GM23338 (cell line): Measurements from ENCODE around the gene DDRGK1. TPM values are rescaled to one million over a fixed set of nuclear protein-coding genes. Genes with fewer than 3 reads are reported as not detected.

Experiments used
- ATAC-seq: fragments of 200-7000 bp; cut with Tn5 transposase; 3 replicates; pipeline ENCODE4 v1.9.1; 2020
- DNase-seq: peaks from one replicate; pipeline ENCODE4 v3.0.0-alpha.2; 2015; ENCODE audit warnings: low spot score
- H2AFZ ChIP-seq: fragments of 200-600 bp; sonication (generic); 2 replicates; pipeline ENCODE4 v1.8.0; 2016; ENCODE audit warnings: antibody characterized with exemption, mild to moderate bottlenecking, moderate library complexity
- H3F3A ChIP-seq: fragments of 200-600 bp; sonication (generic); replicated peaks from 2 replicates; pipeline ENCODE4 v1.8.0; 2017; ENCODE audit warnings: antibody characterized with exemption, mixed run types, low read depth
- H3K27ac ChIP-seq: fragments of 200-600 bp; sonication (generic); 2 replicates; pipeline ENCODE4 v1.6.1; 2016; ENCODE audit warnings: low read depth
- H3K27me3 ChIP-seq: fragments of 200-600 bp; sonication (generic); 2 replicates; pipeline ENCODE4 v1.8.0; 2016; ENCODE audit warnings: mild to moderate bottlenecking, mixed run types, moderate library complexity; ENCODE audit not compliant: insufficient read depth
- H3K36me3 ChIP-seq: fragments of 200-600 bp; sonication (generic); 2 replicates; pipeline ENCODE4 v1.8.0; 2016; ENCODE audit warnings: mild to moderate bottlenecking; ENCODE audit not compliant: insufficient read depth
- H3K4me1 ChIP-seq: fragments of 200-600 bp; sonication (generic); 2 replicates; pipeline ENCODE4 v1.8.0; 2016; ENCODE audit warnings: mild to moderate bottlenecking, moderate library complexity; ENCODE audit not compliant: insufficient read depth
- H3K4me2 ChIP-seq: fragments of 200-600 bp; sonication (generic); 2 replicates; pipeline ENCODE4 v1.7.1; 2017; ENCODE audit warnings: mixed run types
- H3K4me3 ChIP-seq: fragments of 200-600 bp; sonication (generic); 2 replicates; pipeline ENCODE4 v1.6.1; 2016; ENCODE audit warnings: mixed run types
- H3K79me2 ChIP-seq: fragments of 200-600 bp; sonication (generic); replicated peaks from 2 replicates; pipeline ENCODE4 v1.8.0; 2017; ENCODE audit warnings: mild to moderate bottlenecking; ENCODE audit not compliant: insufficient read depth
- H3K9me2 ChIP-seq: fragments of 200-600 bp; sonication (generic); 2 replicates; pipeline ENCODE4 v1.8.0; 2017; ENCODE audit not compliant: insufficient read depth
- H4K20me1 ChIP-seq: fragments of 200-600 bp; sonication (generic); replicated peaks from 2 replicates; pipeline ENCODE4 v1.8.0; 2017; ENCODE audit warnings: mild to moderate bottlenecking; ENCODE audit not compliant: insufficient read depth
- H3K27ac Mint-ChIP-seq: 2 replicates; pipeline ENCODE4 v1.8.0; 2020; ENCODE audit warnings: inconsistent platforms, mild to moderate bottlenecking, moderate library complexity, mixed read lengths
- H3K27me3 Mint-ChIP-seq: 3 replicates; pipeline ENCODE4 v1.8.0; 2022; ENCODE audit warnings: low read depth, mild to moderate bottlenecking, moderate library complexity, mixed read lengths, inconsistent platforms; ENCODE audit not compliant: insufficient read depth, poor library complexity
- H3K36me3 Mint-ChIP-seq: 3 replicates; pipeline ENCODE4 v1.8.0; 2021; ENCODE audit warnings: low read depth, mild to moderate bottlenecking, inconsistent platforms, moderate library complexity, mixed read lengths
- H3K4me1 Mint-ChIP-seq: 3 replicates; pipeline ENCODE4 v1.8.0; 2020; ENCODE audit warnings: mild to moderate bottlenecking, inconsistent platforms, mixed read lengths
- H3K4me3 Mint-ChIP-seq: 3 replicates; pipeline ENCODE4 v1.8.0; 2021; ENCODE audit warnings: moderate library complexity, mild to moderate bottlenecking, inconsistent platforms, mixed read lengths
- H3K9me3 Mint-ChIP-seq: 3 replicates; pipeline ENCODE4 v1.8.0; 2020; ENCODE audit warnings: moderate library complexity, mild to moderate bottlenecking, inconsistent platforms, mixed read lengths
- CREB1 ChIP-seq: fragments of 250-450 bp; sonication (Bioruptor Pico); IDR thresholded peaks from 2 replicates; pipeline ENCODE4 v1.5.0; 2020; ENCODE audit warnings: low read depth, mild to moderate bottlenecking, moderate library complexity
- EZH2phosphoT487 ChIP-seq: fragments of 200-600 bp; sonication (generic); IDR thresholded peaks from one replicate; pipeline ENCODE4 v1.8.1; 2018; ENCODE audit warnings: antibody characterized with exemption; ENCODE audit not compliant: unreplicated experiment
- JUNB ChIP-seq: IDR thresholded peaks from one replicate; pipeline ENCODE4 v1.6.1; 2016; ENCODE audit warnings: antibody characterized with exemption; ENCODE audit not compliant: unreplicated experiment
- POLR2AphosphoS5 ChIP-seq: IDR thresholded peaks from 2 replicates; pipeline ENCODE4 v1.6.1; 2016; ENCODE audit warnings: antibody characterized with exemption, low read depth
- STAT1 ChIP-seq: IDR thresholded peaks from one replicate; pipeline ENCODE4 v1.6.1; 2016; ENCODE audit warnings: antibody characterized with exemption; ENCODE audit not compliant: unreplicated experiment
- ZNF331 ChIP-seq: fragments of 250-450 bp; sonication (Bioruptor Pico); IDR thresholded peaks from 2 replicates; pipeline ENCODE4 v1.5.0; 2020; ENCODE audit warnings: low read depth, mild to moderate bottlenecking, moderate library complexity
- ZNF462 ChIP-seq: fragments of 250-450 bp; sonication (Bioruptor Pico); IDR thresholded peaks from 2 replicates; pipeline ENCODE4 v1.5.0; 2020; ENCODE audit warnings: mild to moderate bottlenecking, moderate library complexity
- long read RNA-seq: library from polyadenylated mRNA; unstranded; transcript quantifications from one replicate; pipeline ENCODE4 v2.0.0, GENCODE V29; 2020; ENCODE audit not compliant: unreplicated experiment
- polyA plus RNA-seq: library from polyadenylated mRNA; unstranded; fragments of >200 nt; fragmentation: Nextera tagmentation; extraction: Ambion mirVana; gene quantifications from 2 replicates; pipeline ENCODE4 v1.2.1, GENCODE V29; 2016
- total RNA-seq: library from RNA; depleted of rRNA; stranded (reverse); fragments of >200 nt; shearing (Covaris generic); gene quantifications from 2 replicates; pipeline ENCODE4 v1.2.3, GENCODE V29; 2014; rRNA removed

DDRGK1 gene
- 34.8 and 44.0 TPM in 2 replicates for total RNA-seq
- 35.7 and 45.5 TPM in 2 replicates for polyA plus RNA-seq
- long read RNA-seq, transcript DDRGK1-201 (9 exons, 1,306 nt): major isoform, 68 of 91 reads
- long read RNA-seq, partial matches to known transcripts: 3 of 91 reads
- long read RNA-seq, other reads (novel, unspliced or antisense): 20 of 91 reads

- peaks cover 11% of the 10 kb centered on the region for H3K79me2 ChIP-seq
- H3K9me2 ChIP-seq: no peaks in the 10 kb centered on the region
- Mint-ChIP-seq H3K4me3 (peak within 1 kb of the TSS; percentile 97), H3K4me1 (peaks cover 5% of the 10 kb centered on the region; the same call in 1 of the 3 replicates), H3K36me3 (peaks cover 26% of the 10 kb centered on the region), H3K27me3 (peaks cover 22% of the 10 kb centered on the region), H3K27ac (peak within 1 kb of the TSS; percentile 97), H3K9me3 (no peaks in the 10 kb centered on the region)
- no peaks in the 10 kb centered on the region; the same call in 1 of the 2 replicates for H3K36me3 ChIP-seq
- H3K4me1 ChIP-seq: peaks cover 12% of the 10 kb centered on the region
- H3K27ac ChIP-seq: peak within 1 kb of the TSS; percentile 85
- H3K4me3 ChIP-seq: peak within 1 kb of the TSS; percentile 73
- peak; percentile 88 for DNase-seq
- peak within 1 kb of the TSS; percentile 99 for H3K4me2 ChIP-seq
- H2AFZ ChIP-seq: peak within 1 kb of the TSS; percentile 19
- no peaks in the 10 kb centered on the region for H3K27me3 ChIP-seq
- ATAC-seq: peak; percentile 80
- TF ChIP-seq ZNF462 (no peak), STAT1 (no peak), POLR2AphosphoS5 (peak; percentile 93), ZNF331 (CRISPR knock-in tag) (no peak), JUNB (no peak), CREB1 (CRISPR knock-in tag) (0 out of 2 replicates have a peak, but pooled peaks have one; percentile 5), EZH2phosphoT487 (no peak)
- no peaks in the 10 kb centered on the region for H4K20me1 ChIP-seq
- no peaks in the 10 kb centered on the region for H3F3A ChIP-seq
Observed at GRCh38 chr20:3204124-3204794, at the start of gene DDRGK1. DDRGK1 (minus strand) TSS chr20:3204682; CDS start chr20:3204627, 55 bp downstream.
